ENCODE data around the gene IL36RN. TPM values are rescaled to one million over a fixed set of nuclear protein-coding genes. Genes with fewer than 3 reads are reported as not detected.

The IL36RN gene
- total RNA-seq, 2 experiments from 2014 or later, result not detected

DNA sequence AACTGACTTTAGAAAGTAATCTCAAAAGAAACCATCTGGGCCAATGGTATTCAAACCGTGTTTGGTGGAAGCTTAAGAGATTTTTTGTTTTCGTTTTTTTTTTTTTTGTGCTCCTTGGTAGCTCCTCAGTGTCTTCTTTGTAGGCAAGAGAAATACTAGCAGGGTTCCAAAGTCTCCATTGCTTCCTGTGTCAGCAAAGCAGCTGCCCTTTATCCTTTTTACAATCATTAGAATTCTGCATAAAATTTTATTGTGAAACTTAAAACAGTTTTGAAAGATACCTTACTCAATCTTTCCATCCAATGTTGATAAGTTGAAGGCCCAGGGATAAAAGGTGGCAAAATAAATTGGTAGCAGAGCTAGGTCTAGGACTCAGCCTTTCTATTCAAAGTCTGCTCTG is 9.3 kb downstream of the IL36RN start:
- no peaks in the 10 kb centered on the region for H3K36me3 ChIP-seq (ENCODE audit: insufficient read depth, low read length)
- DNase-seq (ENCODE audit: low spot score), result no peak
- H3K27ac ChIP-seq (ENCODE audit: low read depth, low read length, poor library complexity, severe bottlenecking), result no peak overlapping the region
- no peak overlapping the region for H3K4me2 ChIP-seq (ENCODE audit: low read length)
- CTCF ChIA-PET (ENCODE audit: unreplicated experiment), result no interaction called here
- no peaks in the 10 kb centered on the region for H4K20me1 ChIP-seq (ENCODE audit: insufficient read depth, low read length)
- TF ChIP-seq EZH2phosphoT487 (IDR thresholded peaks at IDR 0.05; ENCODE audit: borderline replicate concordance, low read depth, low read length), result no peak
- TF ChIP-seq, protein P1, sequence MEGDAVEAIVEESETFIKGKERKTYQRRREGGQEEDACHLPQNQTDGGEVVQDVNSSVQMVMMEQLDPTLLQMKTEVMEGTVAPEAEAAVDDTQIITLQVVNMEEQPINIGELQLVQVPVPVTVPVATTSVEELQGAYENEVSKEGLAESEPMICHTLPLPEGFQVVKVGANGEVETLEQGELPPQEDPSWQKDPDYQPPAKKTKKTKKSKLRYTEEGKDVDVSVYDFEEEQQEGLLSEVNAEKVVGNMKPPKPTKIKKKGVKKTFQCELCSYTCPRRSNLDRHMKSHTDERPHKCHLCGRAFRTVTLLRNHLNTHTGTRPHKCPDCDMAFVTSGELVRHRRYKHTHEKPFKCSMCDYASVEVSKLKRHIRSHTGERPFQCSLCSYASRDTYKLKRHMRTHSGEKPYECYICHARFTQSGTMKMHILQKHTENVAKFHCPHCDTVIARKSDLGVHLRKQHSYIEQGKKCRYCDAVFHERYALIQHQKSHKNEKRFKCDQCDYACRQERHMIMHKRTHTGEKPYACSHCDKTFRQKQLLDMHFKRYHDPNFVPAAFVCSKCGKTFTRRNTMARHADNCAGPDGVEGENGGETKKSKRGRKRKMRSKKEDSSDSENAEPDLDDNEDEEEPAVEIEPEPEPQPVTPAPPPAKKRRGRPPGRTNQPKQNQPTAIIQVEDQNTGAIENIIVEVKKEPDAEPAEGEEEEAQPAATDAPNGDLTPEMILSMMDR (conservative IDR thresholded peaks at IDR 0.05; ENCODE audit: low read length), result no peak
- no peaks in the 10 kb centered on the region for H3K79me2 ChIP-seq (ENCODE audit: insufficient read depth, low read depth, low read length)
- no peaks in the 10 kb centered on the region for H3K9me2 ChIP-seq (ENCODE audit: insufficient read depth, low read length)
- no TSS peak for BruUV-seq (replicated peaks)
- H2AFZ ChIP-seq (ENCODE audit: low read length), result no peak overlapping the region
- H3K4me3 ChIP-seq (ENCODE audit: low read depth, low read length, poor library complexity, severe bottlenecking), result no peak overlapping the region
- POLR2A ChIA-PET, result no interaction called here
- H3K4me1 ChIP-seq (ENCODE audit: insufficient read depth, low read length, poor library complexity, severe bottlenecking), result no peaks in the 10 kb centered on the region
- H3K9me3 ChIP-seq (ENCODE audit: low read length), result no peaks in the 10 kb centered on the region
- intact Hi-C loops (cut with micrococcal nuclease; ENCODE audit: unreplicated experiment), result no loop called here

GRCh38 chr2:113068706-113069485 is 9.9 kb downstream of the IL36RN start:
- no peaks in the 10 kb centered on the region for H3K36me3 ChIP-seq (ENCODE audit: insufficient read depth, low read length)
- no peaks in the 10 kb centered on the region for H3K4me1 ChIP-seq (ENCODE audit: insufficient read depth, low read length, poor library complexity, severe bottlenecking)
- no peak for DNase-seq (ENCODE audit: low spot score)
- no peak overlapping the region for H2AFZ ChIP-seq (ENCODE audit: low read length)
- no peak for TF ChIP-seq EZH2phosphoT487 (IDR thresholded peaks at IDR 0.05; ENCODE audit: borderline replicate concordance, low read depth, low read length)
- TF ChIP-seq, protein P1 (conservative IDR thresholded peaks at IDR 0.05; ENCODE audit: low read length), result no peak
- ChIA-PET POLR2A (interaction anchor here (0.6 kb wide), 1 partner anchor 923 kb away, joined by 4 read pairs; no protein-coding TSS in a partner anchor), CTCF (ENCODE audit: unreplicated experiment) (no interaction called here)
- no peaks in the 10 kb centered on the region for H3K9me2 ChIP-seq (ENCODE audit: insufficient read depth, low read length)
- H4K20me1 ChIP-seq (ENCODE audit: insufficient read depth, low read length), result no peaks in the 10 kb centered on the region
- H3K27ac ChIP-seq (ENCODE audit: low read depth, low read length, poor library complexity, severe bottlenecking), result no peak overlapping the region
- no peaks in the 10 kb centered on the region for H3K79me2 ChIP-seq (ENCODE audit: insufficient read depth, low read depth, low read length)
- H3K4me3 ChIP-seq (ENCODE audit: low read depth, low read length, poor library complexity, severe bottlenecking), result no peak overlapping the region
- no TSS peak for BruUV-seq (replicated peaks)
- H3K9me3 ChIP-seq (ENCODE audit: low read length), result no peaks in the 10 kb centered on the region
- no peak overlapping the region for H3K4me2 ChIP-seq (ENCODE audit: low read length)
- intact Hi-C loops (cut with micrococcal nuclease; ENCODE audit: unreplicated experiment), result no loop called here

All from OCI-LY7 (cell line).